Stimulated activated CD4-positive, alpha-beta T cell treated with anti-CD3 and anti-CD28 coated beads, Interleukin-12 subunit alpha, Interleukin-12 subunit beta, amount 100 ng/mL, for 4 hours (primary cell): ENCODE measurements around the gene MLX.
"Not testable (repeated sequence)": the region's sequence is repeated elsewhere in the genome, so short reads cannot be mapped to it uniquely, and the experiment has no call there.

Source experiments
- DNase-seq: peaks from one replicate; pipeline ENCODE4 v3.0.0-alpha.2; 2020

Gene MLX

GRCh38 chr17:42581744-42582270 is 14.9 kb downstream of the MLX start:
- DNase-seq, result no peak

GRCh38 chr17:42584880-42585279 is 18.0 kb downstream of the MLX start:
- DNase-seq, result no peak

DNA sequence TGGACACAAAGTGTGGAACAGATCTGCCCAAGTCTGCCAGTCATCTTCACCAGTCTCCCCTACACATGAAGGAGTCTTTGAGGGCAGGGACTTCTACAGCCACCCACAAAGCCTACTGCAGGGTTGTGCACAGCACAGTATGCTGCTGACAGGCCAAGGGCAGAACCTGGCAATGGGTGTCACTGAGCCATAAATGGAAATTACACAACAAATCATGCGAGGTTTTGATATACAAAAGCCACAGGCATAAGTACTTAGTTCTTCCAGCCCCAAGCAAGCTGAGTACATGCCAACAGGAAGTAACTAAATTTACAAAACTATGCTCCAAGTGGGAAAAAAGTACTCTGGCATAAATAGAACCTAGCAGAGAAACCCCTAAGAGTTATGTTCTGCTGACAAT is 18.5 kb downstream of the MLX start:
- no peak for DNase-seq

DNA sequence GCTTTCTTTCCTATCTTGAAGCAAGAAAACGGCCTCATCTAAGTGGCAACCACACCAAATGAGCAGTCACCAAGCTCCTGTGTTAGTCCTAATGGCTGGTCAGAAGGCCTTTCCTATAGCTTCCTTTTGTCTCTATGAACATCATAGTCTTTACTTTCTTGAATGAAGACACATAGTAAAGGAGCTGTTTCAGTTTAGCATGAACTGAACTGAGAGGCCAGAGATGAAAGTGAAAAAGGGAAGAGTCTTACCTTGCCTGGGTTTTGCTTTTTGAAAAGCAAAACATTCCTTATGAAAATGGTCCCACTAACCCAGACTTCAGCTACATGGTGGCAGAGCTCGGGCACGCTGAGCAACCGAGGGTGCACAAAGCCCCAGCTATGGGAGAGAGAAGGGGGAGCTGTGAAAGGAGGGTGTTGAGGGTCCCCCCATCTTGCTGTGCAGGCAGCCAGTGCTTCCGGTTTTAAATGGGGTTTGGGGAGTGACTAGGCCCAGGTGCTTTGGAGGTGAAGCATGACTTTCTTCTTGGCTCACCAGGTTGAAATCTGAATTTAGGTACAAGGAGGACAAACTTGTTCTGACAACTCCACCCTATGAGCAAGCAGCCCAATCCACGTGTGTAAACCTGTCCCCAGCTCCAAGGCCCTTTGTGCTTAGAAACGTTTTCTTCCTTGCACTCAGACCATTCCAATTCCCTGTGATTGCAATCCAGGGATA is 19.8 kb downstream of the MLX start:
- no peak for DNase-seq

- no peak for DNase-seq
These were observed 24.0 kb downstream of the MLX start for GRCh38 chr17:42590886-42591285.

DNA sequence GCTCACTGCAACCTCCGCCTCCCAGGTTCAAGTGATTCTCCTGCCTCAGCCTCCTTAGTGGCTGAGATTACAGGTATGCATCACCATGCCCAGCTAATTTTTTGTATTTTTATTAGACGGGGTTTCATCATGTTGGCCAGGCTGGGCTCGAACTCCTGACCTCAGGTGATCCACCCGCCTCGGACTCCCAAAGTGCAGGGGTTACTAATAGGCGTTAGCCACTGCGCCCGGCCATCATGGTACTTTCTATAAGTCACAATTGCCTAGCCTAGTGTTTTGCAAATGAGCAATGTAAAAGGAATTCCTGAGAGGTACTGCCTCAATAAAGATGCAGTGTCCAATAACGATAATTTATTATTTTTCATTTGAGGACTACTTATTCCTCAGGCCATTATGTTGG is 24.5 kb downstream of the MLX start:
- DNase-seq, result no peak

DNA sequence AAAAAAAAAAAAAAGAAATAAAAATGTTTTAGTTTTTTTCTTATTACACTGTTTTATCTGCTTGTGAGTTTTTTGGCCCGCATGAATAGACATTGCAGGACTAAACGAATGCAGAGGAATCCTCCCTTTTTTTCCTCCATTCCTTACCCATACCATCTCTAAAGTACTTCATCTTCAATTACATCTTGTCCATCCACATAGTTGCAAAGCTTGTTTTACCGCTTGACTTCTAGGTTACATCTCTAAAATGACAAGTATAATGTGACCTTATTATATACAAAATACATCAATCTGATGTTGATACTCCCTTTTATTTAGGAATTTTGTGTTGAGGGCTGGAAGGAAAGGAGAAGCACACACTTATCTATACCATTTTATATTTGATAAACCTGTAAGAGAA is 29.5 kb downstream of the MLX start:
- DNase-seq, result no peak

DNA sequence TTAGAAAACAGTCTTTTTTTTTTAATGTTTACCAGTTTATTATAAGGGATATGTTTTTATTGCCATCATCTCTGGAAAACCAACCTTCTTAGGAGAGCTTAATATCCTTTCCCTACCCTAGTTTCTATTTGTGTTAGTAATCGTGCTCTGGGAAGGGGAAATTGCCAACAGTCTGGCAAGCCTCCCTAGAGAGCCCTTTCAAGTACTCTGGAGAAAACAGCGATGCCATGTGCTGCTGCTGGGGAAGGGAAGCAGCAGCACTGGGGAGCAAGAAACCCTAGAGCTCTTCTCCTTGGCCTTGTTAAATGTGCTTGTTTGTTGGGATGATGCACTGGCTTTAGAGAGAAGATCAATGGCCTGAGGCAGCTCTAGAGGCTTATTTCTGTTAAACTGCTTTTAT is 32.0 kb downstream of the MLX start:
- DNase-seq, result no peak

- DNase-seq, result no peak
These were observed 36.4 kb downstream of the MLX start for GRCh38 chr17:42603318-42603717.

DNA sequence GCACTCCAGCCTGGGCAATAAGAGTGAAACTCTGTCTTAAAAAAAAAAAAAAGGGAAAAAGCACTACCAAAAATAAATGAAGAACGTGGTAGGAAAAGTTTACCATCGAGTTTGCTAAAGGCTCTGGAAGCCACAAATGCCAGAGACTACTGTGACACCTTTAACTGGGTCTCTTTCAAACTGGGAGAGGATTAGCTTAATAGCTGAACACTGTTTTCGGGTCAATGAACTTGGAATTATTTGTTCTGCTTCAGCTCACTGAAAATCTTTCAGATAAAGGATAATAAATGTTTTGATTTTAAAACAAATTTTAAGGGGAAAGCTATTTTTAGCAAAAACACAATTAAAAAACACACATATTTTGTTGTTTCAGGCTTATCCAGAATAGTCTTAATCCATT is 40.9 kb downstream of the MLX start:
- no peak for DNase-seq

- DNase-seq, result peak; percentile 4
These were observed 41.6 kb downstream of the MLX start for GRCh38 chr17:42608305-42609181.

DNA sequence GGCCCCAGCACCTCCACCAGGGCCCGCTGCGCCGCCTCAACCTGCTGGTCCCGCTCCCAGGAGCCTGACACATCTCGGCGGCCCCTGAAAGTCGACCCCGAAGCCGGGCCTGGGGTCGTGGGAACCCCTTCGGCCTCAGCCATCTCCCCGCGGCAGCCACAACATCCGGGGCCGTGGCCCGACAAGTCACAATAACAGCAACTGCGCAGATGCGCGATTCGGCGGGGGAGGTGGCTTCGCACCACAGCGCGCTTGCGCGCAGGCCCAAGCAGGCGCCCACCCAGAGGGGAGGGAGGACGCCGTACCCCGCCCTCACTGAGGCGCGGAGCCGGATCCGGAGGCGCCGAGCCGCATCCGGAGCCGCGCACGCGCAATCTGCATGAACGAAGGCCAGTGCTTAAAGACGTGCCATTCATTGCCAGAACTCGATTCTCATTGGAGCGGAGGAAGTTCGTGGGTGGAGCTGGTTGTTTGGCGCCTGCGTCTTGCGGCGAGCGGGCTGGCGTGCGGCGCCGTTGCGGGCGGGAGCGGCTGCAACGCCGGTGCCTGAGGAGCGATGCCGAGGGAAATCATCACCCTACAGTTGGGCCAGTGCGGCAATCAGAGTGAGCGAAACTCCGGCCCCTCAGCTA is 42.4 kb downstream of the MLX start, which contains the start of the genes RETREG3 and TUBG1:
RETREG3 (minus strand) TSS at position 193 of the 632 bp plus-strand sequence; CDS start at position 143, 50 bp downstream.
TUBG1 (plus strand) TSS at position 502 of the 632 bp plus-strand sequence; CDS start at position 557, 55 bp downstream.
- DNase-seq, result peak; percentile 98

GRCh38 chr17:42609814-42610801 is 43.2 kb downstream of the MLX start:
- DNase-seq, result peak; percentile 14

GRCh38 chr17:42612013-42612412 is 45.1 kb downstream of the MLX start:
- no peak for DNase-seq

GRCh38 chr17:42613699-42614295 is 46.9 kb downstream of the MLX start:
- no peak for DNase-seq

DNA sequence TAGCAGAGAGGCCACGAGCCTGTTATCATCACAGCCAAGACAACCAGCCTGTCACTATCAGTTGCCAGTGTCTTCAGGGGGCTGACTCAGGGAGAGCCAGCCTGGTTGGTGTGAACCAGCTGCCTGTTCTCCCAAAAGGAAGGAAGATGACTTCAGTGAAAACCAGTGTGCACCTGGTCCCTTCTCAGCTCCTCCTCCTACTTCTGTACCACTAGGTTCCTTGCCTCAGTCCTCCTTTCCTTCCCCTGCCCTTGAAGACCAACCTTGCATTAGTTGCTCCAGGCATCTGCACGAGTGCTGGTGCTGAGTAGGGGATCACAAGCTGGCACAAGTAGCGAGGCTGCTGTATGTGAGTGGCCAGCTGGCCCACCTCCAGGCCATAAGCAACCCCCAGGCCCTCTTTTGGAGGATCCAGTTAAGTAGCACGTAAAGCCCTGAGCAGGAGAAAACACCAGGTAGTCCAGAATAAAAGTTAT is 51.1 kb downstream of the MLX start:
- no peak for DNase-seq

GRCh38 chr17:42618442-42619150 is 51.7 kb downstream of the MLX start:
- DNase-seq, result no peak

DNA sequence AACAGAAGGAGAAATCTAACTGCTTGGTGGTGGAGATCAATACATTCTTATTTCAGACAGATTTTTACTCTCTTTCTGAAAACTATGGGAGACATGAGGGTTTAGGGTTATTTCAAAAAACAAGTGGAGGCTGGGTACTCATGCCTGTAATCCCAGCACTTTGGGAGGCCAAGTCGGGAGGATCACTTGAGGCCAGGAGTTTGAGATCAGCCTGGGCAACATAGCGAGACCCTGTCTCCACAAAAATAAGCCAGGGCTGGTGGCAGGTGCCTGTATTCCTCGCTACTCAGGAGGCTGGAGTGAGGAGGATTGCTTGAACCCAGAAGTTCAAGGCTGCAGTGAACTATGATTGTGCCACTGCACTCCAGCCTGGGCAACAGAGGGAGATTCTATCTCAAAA is 55.1 kb downstream of the MLX start:
- not testable (repeated sequence) for DNase-seq
